ENCODE measurements around the gene OTC. TPM values are rescaled to one million over a fixed set of nuclear protein-coding genes. Genes with fewer than 3 reads are reported as not detected.

OTC gene
- total and polyA plus RNA-seq, 2 donors (not counting 1 experiment from before 2014, with no cell fraction given) = not detected

GRCh38 chrX:38376747-38377146 lies 24.3 kb downstream of the OTC start:
- TF ChIP-seq EZH2 (IDR thresholded peaks at IDR 0.05; ENCODE audit: borderline replicate concordance, insufficient read depth, low read depth, low read length, poor library complexity, severe bottlenecking) (no peak), CTCF (IDR thresholded peaks at IDR 0.05) (no peak)
- ATAC-seq (ENCODE audit: low read depth) (no peak), DNase-seq (no peak)
- Histone ChIP-seq H3K9ac (ENCODE audit: low read length) (no peak overlapping the region), H3K9me3 (ENCODE audit: control extremely low read depth in 1 of 3, control insufficient read depth in 2 of 3, insufficient read depth in 1 of 3, low read length in 2 of 3) (no peaks in the 10 kb centered on the region), H3K4me1 (ENCODE audit: control insufficient read depth in 2 of 2, insufficient read depth in 2 of 2, low read length in 2 of 2) (no peaks in the 10 kb centered on the region), H3K36me3 (replicated peaks in 1 of 2; ENCODE audit: control extremely low read depth in 1 of 2, control insufficient read depth in 1 of 2, extremely low read depth in 1 of 2, insufficient read depth in 2 of 2, low read length in 1 of 2) (no peaks in the 10 kb centered on the region), H3K79me2 (ENCODE audit: control insufficient read depth, insufficient read depth, low read length) (no peaks in the 10 kb centered on the region), H2AFZ (ENCODE audit: insufficient read depth, low read depth, low read length, poor library complexity, severe bottlenecking) (no peak overlapping the region), H3K27me3 (replicated peaks in 1 of 4; ENCODE audit: control extremely low read depth in 1 of 4, control insufficient read depth in 3 of 4, insufficient read depth in 4 of 4, low read length in 3 of 4) (peaks cover 0 to 3% (median 0%) of the 10 kb centered on the region in 4 experiments), H3K27ac (ENCODE audit: low read length in 2 of 2) (no peak overlapping the region), H3K4me3 (ENCODE audit: control extremely low read depth in 1 of 5, extremely low read depth in 1 of 5, insufficient read depth in 1 of 5, low read depth in 2 of 5, low read length in 4 of 5) (no peak overlapping the region), H3K4me2 (replicated peaks; ENCODE audit: low read depth, low read length, poor library complexity, severe bottlenecking) (no peak overlapping the region), H4K20me1 (ENCODE audit: control insufficient read depth, insufficient read depth, low read length, poor library complexity, severe bottlenecking) (no peaks in the 10 kb centered on the region)
- Mint-ChIP-seq H3K27me3 (peaks cover 6% of the 10 kb centered on the region), H3K27ac (no peak overlapping the region), H3K9me3 (ENCODE audit: insufficient read depth) (no peaks in the 10 kb centered on the region), H3K4me3 (no peak overlapping the region), H3K4me1 (no peaks in the 10 kb centered on the region)
- intact Hi-C loops (cut with micrococcal nuclease) = no loop called here
- WGBS (ENCODE audit: insufficient coverage) = no CpG with 5 or more reads among the region's 1 CpG
- CTCF ChIA-PET = no interaction called here
- POLR2A ChIA-PET = no interaction called here

- H3K27ac Mint-ChIP-seq = no peak overlapping the region
- Histone ChIP-seq H3K4me3 (ENCODE audit: control extremely low read depth in 1 of 5, extremely low read depth in 1 of 5, insufficient read depth in 1 of 5, low read depth in 2 of 5, low read length in 4 of 5) (no peak overlapping the region), H3K4me1 (ENCODE audit: control insufficient read depth in 2 of 2, insufficient read depth in 2 of 2, low read length in 2 of 2) (no peaks in the 10 kb centered on the region), H3K9ac (ENCODE audit: low read length) (no peak overlapping the region), H3K27ac (ENCODE audit: low read length in 2 of 2) (no peak overlapping the region), H4K20me1 (ENCODE audit: control insufficient read depth, insufficient read depth, low read length, poor library complexity, severe bottlenecking) (no peaks in the 10 kb centered on the region), H3K27me3 (replicated peaks in 1 of 4; ENCODE audit: control extremely low read depth in 1 of 4, control insufficient read depth in 3 of 4, insufficient read depth in 4 of 4, low read length in 3 of 4) (no peaks in the 10 kb centered on the region), H3K4me2 (replicated peaks; ENCODE audit: low read depth, low read length, poor library complexity, severe bottlenecking) (no peak overlapping the region), H3K79me2 (ENCODE audit: control insufficient read depth, insufficient read depth, low read length) (no peaks in the 10 kb centered on the region), H3K36me3 (replicated peaks in 1 of 2; ENCODE audit: control extremely low read depth in 1 of 2, control insufficient read depth in 1 of 2, extremely low read depth in 1 of 2, insufficient read depth in 2 of 2, low read length in 1 of 2) (no peaks in the 10 kb centered on the region), H2AFZ (ENCODE audit: insufficient read depth, low read depth, low read length, poor library complexity, severe bottlenecking) (no peak overlapping the region), H3K9me3 (ENCODE audit: control extremely low read depth in 1 of 3, control insufficient read depth in 2 of 3, insufficient read depth in 1 of 3, low read length in 2 of 3) (no peaks in the 10 kb centered on the region)
- ChIA-PET POLR2A (no interaction called here), CTCF (no interaction called here)
- H3K4me1 Mint-ChIP-seq = no peaks in the 10 kb centered on the region
- WGBS (ENCODE audit: insufficient coverage) = no CpG with 5 or more reads among the region's 1 CpG
- H3K9me3 Mint-ChIP-seq (ENCODE audit: insufficient read depth) = no peaks in the 10 kb centered on the region
- H3K4me3 Mint-ChIP-seq = no peak overlapping the region
- intact Hi-C loops (cut with micrococcal nuclease) = no loop called here
- ATAC-seq (ENCODE audit: low read depth) (no peak), DNase-seq (no peak)
- H3K27me3 Mint-ChIP-seq = no peaks in the 10 kb centered on the region
- TF ChIP-seq CTCF (IDR thresholded peaks at IDR 0.05) = no peak
- TF ChIP-seq EZH2 (IDR thresholded peaks at IDR 0.05; ENCODE audit: borderline replicate concordance, insufficient read depth, low read depth, low read length, poor library complexity, severe bottlenecking) = no peak
Observed at GRCh38 chrX:38379088-38379487, 26.7 kb downstream of the OTC start.

Measured in B cell (primary cell).